ENCODE data around the gene DPM2.

The DPM2 gene

GRCh38 chr9:127895811-127896210, 41.8 kb downstream of the DPM2 start:
- DNase-seq = no peak

- DNase-seq = no peak
These were observed 44.3 kb downstream of the DPM2 start for GRCh38 chr9:127893392-127893791.

DNA sequence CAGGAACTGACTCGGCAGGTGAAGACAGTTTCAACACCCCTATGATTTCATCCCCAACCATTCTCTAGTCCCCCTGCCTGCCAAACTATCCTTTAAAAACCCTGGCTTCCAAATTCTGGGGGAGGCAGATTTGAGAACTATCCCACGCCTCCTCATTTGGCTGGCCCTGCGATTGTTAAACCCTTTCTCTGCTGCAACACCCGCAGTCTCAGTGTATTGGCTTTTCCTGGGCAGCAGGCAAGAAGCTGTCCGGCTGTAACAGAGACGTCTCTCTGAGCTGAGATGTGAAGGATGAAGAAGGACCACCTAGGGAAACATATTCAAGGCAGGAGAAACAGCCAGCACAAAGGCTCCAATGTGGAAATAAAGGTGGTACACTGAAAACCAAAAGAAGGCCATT, 44.8 kb downstream of the DPM2 start:
- no peak for DNase-seq

- no peak for DNase-seq
These were observed 47.6 kb downstream of the DPM2 start for GRCh38 chr9:127890053-127890452.

- no peak for DNase-seq
These were observed 49.9 kb downstream of the DPM2 start for GRCh38 chr9:127887792-127888191.

GRCh38 chr9:127886401-127886972, 51.2 kb downstream of the DPM2 start:
- DNase-seq = no peak

GRCh38 chr9:127885508-127886281, 52.0 kb downstream of the DPM2 start:
- DNase-seq = no peak

All from activated naive CD4-positive, alpha-beta T cell (primary cell).